ENCODE data around the gene PCDHB15.

DNA sequence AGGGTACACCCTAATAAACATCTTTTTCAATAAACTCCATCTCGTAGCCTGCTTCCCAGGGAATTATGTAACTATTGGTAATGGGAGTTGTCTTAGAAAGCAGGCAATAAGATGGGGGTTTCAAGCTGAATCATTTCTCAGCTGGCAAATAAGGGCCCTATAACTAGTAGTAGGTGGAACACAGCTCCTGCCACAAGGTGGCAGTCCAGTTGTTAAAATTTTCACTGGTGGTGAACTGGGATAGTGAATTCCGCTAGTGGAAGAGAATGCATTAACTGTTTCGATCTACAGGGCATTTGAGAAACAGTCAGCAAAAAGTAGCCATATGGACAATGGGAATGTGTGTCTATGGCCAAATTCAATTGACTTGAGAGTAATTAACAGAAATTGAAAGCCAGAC is 27.7 kb downstream of the PCDHB15 start:
- TF ChIP-seq POLR2A (IDR thresholded peaks at IDR 0.05), result no peak
- TF ChIP-seq, protein P1, sequence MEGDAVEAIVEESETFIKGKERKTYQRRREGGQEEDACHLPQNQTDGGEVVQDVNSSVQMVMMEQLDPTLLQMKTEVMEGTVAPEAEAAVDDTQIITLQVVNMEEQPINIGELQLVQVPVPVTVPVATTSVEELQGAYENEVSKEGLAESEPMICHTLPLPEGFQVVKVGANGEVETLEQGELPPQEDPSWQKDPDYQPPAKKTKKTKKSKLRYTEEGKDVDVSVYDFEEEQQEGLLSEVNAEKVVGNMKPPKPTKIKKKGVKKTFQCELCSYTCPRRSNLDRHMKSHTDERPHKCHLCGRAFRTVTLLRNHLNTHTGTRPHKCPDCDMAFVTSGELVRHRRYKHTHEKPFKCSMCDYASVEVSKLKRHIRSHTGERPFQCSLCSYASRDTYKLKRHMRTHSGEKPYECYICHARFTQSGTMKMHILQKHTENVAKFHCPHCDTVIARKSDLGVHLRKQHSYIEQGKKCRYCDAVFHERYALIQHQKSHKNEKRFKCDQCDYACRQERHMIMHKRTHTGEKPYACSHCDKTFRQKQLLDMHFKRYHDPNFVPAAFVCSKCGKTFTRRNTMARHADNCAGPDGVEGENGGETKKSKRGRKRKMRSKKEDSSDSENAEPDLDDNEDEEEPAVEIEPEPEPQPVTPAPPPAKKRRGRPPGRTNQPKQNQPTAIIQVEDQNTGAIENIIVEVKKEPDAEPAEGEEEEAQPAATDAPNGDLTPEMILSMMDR (IDR thresholded peaks at IDR 0.05), result no peak
